Measurements from ENCODE around the gene THRB. TPM values are rescaled to one million over a fixed set of nuclear protein-coding genes. Genes with fewer than 3 reads are reported as not detected.

Gene THRB
- total and polyA plus RNA-seq, 2 donors (not counting 3 experiments of a cell fraction or from before 2014, with no cell fraction given) = 0.06 TPM; not detected in 1

DNA sequence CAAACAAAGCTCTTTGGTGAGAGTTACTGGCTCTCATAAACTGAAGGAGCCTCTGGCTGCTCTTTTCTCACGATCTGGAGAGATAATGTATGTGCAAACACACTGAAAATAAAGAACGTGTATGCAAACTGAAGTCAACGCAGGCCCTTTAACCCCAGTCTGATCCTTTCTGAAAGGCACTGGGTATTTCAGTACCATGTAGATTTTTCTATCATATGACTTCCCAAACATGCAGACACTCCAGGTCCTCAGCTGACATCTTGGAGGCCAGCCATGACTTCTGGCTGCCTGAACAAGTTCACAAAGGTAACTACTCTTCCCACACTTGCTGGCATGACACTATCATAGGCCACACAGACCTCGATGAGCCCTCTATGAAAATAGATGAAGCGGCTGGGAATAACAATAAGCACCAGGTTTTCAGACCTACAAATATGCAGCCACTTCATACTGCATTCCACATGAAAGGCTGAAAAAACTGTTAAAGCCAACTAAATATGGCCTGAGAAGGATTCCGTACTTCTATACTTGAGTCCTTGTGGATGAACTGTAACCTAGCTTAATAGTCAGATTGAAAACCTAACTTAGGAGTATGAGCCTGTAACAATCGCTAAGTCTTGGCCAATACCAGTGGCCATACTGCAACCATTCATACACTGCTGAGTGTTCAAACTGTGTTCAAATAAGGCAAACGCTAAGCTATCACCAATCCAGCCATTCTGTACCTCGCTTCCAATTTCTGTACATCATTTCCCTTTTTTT lies 121.3 kb downstream of the THRB start:
- DNase-seq (ENCODE audit: low read depth, low spot score) = no peak
- H3K4me2 ChIP-seq (ENCODE audit: insufficient read depth, low read length) = no peak overlapping the region
- H3K27ac ChIP-seq (ENCODE audit: insufficient read depth, low read depth, low read length) = no peak overlapping the region
- no peak overlapping the region for H3K9ac ChIP-seq (replicated peaks; ENCODE audit: extremely low read depth, insufficient read depth, low read length)
- no TSS peak for BruUV-seq (replicated peaks)
- POLR2A ChIA-PET = no interaction called here
- dilution Hi-C loops (cut with MboI; ENCODE audit: extremely low pct_ligation_motif_present, low sequenced_read_pairs) (no loop called here), intact Hi-C loops (cut with micrococcal nuclease) (no loop called here)
- H2AFZ ChIP-seq (ENCODE audit: low read depth, low read length) = no peak overlapping the region
- H4K20me1 ChIP-seq (replicated peaks; ENCODE audit: control insufficient read depth, extremely low read depth, insufficient read depth, low read length) = no peaks in the 10 kb centered on the region
- no peaks in the 10 kb centered on the region for H3K9me1 ChIP-seq (replicated peaks; ENCODE audit: control insufficient read depth, extremely low read depth, insufficient read depth, low read length)
- no peaks in the 10 kb centered on the region for H3K36me3 ChIP-seq (ENCODE audit: control insufficient read depth in 2 of 2, extremely low read depth in 1 of 2, insufficient read depth in 2 of 2, low read length in 2 of 2)
- CTCF ChIA-PET = interaction anchor here (1.2 kb wide), 1 partner anchor 9 kb away, joined by 4 read pairs; no protein-coding TSS in a partner anchor
- FAIRE-seq = no peak
- H3K4me3 ChIP-seq (replicated peaks in 1 of 3; ENCODE audit: insufficient read depth in 1 of 3, low read depth in 1 of 3, low read length in 3 of 3) = no peak overlapping the region
- no peaks in the 10 kb centered on the region for H3K27me3 ChIP-seq (ENCODE audit: control insufficient read depth in 2 of 2, insufficient read depth in 2 of 2, low read length in 2 of 2)
- TF ChIP-seq, protein P1, sequence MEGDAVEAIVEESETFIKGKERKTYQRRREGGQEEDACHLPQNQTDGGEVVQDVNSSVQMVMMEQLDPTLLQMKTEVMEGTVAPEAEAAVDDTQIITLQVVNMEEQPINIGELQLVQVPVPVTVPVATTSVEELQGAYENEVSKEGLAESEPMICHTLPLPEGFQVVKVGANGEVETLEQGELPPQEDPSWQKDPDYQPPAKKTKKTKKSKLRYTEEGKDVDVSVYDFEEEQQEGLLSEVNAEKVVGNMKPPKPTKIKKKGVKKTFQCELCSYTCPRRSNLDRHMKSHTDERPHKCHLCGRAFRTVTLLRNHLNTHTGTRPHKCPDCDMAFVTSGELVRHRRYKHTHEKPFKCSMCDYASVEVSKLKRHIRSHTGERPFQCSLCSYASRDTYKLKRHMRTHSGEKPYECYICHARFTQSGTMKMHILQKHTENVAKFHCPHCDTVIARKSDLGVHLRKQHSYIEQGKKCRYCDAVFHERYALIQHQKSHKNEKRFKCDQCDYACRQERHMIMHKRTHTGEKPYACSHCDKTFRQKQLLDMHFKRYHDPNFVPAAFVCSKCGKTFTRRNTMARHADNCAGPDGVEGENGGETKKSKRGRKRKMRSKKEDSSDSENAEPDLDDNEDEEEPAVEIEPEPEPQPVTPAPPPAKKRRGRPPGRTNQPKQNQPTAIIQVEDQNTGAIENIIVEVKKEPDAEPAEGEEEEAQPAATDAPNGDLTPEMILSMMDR (IDR thresholded peaks at IDR 0.05; ENCODE audit: extremely low read depth in 1 of 2, insufficient read depth in 1 of 2, low read depth in 1 of 2, low read length in 2 of 2) = no peak
- TF ChIP-seq JUN (IDR thresholded peaks at IDR 0.05; ENCODE audit: borderline replicate concordance, insufficient read depth, insufficient read length, low read depth) (no peak), FOS (IDR thresholded peaks at IDR 0.05; ENCODE audit: borderline replicate concordance, insufficient read depth, low read length) (no peak), EZH2 (IDR thresholded peaks at IDR 0.05; ENCODE audit: borderline replicate concordance, low read depth, low read length, severe bottlenecking) (no peak), GATA2 (IDR thresholded peaks at IDR 0.05; ENCODE audit: insufficient read depth, insufficient read length, low read depth, low read length) (no peak), POLR2A (IDR thresholded peaks at IDR 0.05; ENCODE audit: low read depth, low read length) (no peak), MYC (IDR thresholded peaks at IDR 0.05; ENCODE audit: low read depth, low read length) (no peak)
- TF ChIP-seq, protein P2, sequence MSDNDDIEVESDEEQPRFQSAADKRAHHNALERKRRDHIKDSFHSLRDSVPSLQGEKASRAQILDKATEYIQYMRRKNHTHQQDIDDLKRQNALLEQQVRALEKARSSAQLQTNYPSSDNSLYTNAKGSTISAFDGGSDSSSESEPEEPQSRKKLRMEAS (IDR thresholded peaks at IDR 0.05; ENCODE audit: insufficient read depth, insufficient read length) = no peak
- no peaks in the 10 kb centered on the region for H3K9me3 ChIP-seq (replicated peaks; ENCODE audit: control insufficient read depth, insufficient read depth, low read length)
- H3K4me1 ChIP-seq (ENCODE audit: control insufficient read depth, extremely low read depth, insufficient read depth, low read length) = no peaks in the 10 kb centered on the region
- H3K79me2 ChIP-seq (ENCODE audit: control insufficient read depth, insufficient read depth, low read length) = no peaks in the 10 kb centered on the region

All from endothelial cell of umbilical vein (primary cell).